Adrenal gland (tissue), 12 donors: ENCODE results near the gene CLDN9. TPM values are rescaled to one million over a fixed set of nuclear protein-coding genes. Genes with fewer than 3 reads are reported as not detected.

ENCODE experiments used
- DNase-seq, 7 donors: peaks; one replicate each; pipeline ENCODE4 v3.0.0-alpha.2; 2019 to 2020
- H3K27ac ChIP-seq, 5 donors: fragments of 200-600 bp; sonication (generic) in 4 of 5; 1 replicate in 3 of 5; 2 replicates in 2 of 5; pipeline versions ENCODE4 v1.5.1 to v1.8.0; 2016 to 2020; ENCODE audit warnings: mild to moderate bottlenecking in 1 of 5
- H3K27me3 ChIP-seq: fragments of 200-600 bp; 2 replicates; pipeline ENCODE4 v1.8.0; 2021
- H3K36me3 ChIP-seq, 2 donors: fragments of 200-600 bp; replicated peaks in 1 of 2; 1 replicate in 1 of 2; 2 replicates in 1 of 2; pipeline versions ENCODE4 v1.5.1 to v1.8.0; 2018 to 2022
- H3K4me1 ChIP-seq, 2 donors: fragments of 200-600 bp; replicated peaks in 1 of 2; 1 replicate in 1 of 2; 2 replicates in 1 of 2; pipeline versions ENCODE4 v1.5.1 to v1.8.0; 2018 to 2021
- H3K4me3 ChIP-seq, 4 donors: fragments of 200-600 bp; sonication (generic) in 3 of 4; one replicate each; pipeline ENCODE4 v1.5.1; 2016 to 2018
- H3K9me3 ChIP-seq, 3 donors: fragments of 200-600 bp; sonication (generic) in 1 of 3; replicated peaks in 1 of 3; 1 replicate in 2 of 3; 2 replicates in 1 of 3; pipeline versions ENCODE4 v1.5.1 to v1.8.0; 2016 to 2021
- POLR2A ChIP-seq, 2 donors: fragments of 450-650 bp; IDR thresholded peaks; one replicate each; pipeline ENCODE4 v1.6.1; 2017; ENCODE audit warnings: antibody characterized with exemption in 2 of 2, mild to moderate bottlenecking in 2 of 2, moderate library complexity in 1 of 2
- WGBS, 4 donors: extraction: QIAGEN DNeasy Blood & Tissue Kit in 2 of 4; methylation state at CpG; one replicate each; pipeline versions ENCODE4 v1.1.5 to v1.1.7; 2013 to 2017; 5-methylcytosine and 5-hydroxymethylcytosine counted together
- intact Hi-C, 2 donors: fragments of 100-400 bp; cut with DNase I; formaldehyde crosslinking; loops; one replicate each; pipeline versions ENCODE4 v1.14.1 to v1.15.0; 2022 to 2023
- polyA plus RNA-seq, 3 donors: library from polyadenylated mRNA; stranded (reverse); fragments of 200-250 nt in 2 of 3; fragments of 350-450 nt in 1 of 3; fragmentation: Illumina TruSeq in 1 of 3; extraction: RNeasy Lipid Tissue Mini Kit (QIAGEN cat#74804) in 1 of 3; gene quantifications; one replicate each; pipeline ENCODE4 v1.2.3, GENCODE V29; 2013 to 2014
- total RNA-seq, 9 donors: library from RNA; depleted of rRNA in 4 of 9; stranded (reverse); fragments of >200 nt in 4 of 9; fragments of 120-200 nt in 1 of 9; fragmentation: NEBNext Ultra II Directional in 1 of 9; extraction: Animal tissue kit (Norgen Biotek cat#: 25700) in 1 of 9; gene quantifications; one replicate each; pipeline versions ENCODE4 v1.1.0 to v1.2.4, GENCODE V29; 2013 to 2023
- TF ChIP-seq, protein P1 (sequence below), 6 experiments: fragments of 450-650 bp in 4 of 6; fragments of 200-600 bp in 2 of 6; sonication (generic) in 1 of 6; IDR thresholded peaks; 1 replicate in 5 of 6; 2 replicates in 1 of 6; pipeline versions ENCODE4 v1.5.1 to v1.8.0; 2016 to 2021; ENCODE audit warnings: antibody characterized with exemption in 6 of 6, mild to moderate bottlenecking in 2 of 6, moderate library complexity in 1 of 6
- donor health status: healthy with polysubstance abuse.
- donor health status: Bipolar disorder and iron deficiency.
- donor health status: DM: yes; HTN: yes; CAD: no.
- donor health status: DM: no; HTN: no; CAD: no.
- donor health status: DM: no; HTN: no; CAD: no.
- donor health status: DM: yes; HTN: yes; CAD: no.

CLDN9 gene
- total and polyA plus RNA-seq, 12 donors = 0.28 to 1.4 (median 0.32) TPM; not detected in 8

- Histone ChIP-seq H3K4me3 (no peak overlapping the region), H3K9me3 (no peaks in the 10 kb centered on the region), H3K4me1 (peaks cover 12 to 24% of the 10 kb centered on the region in 2 donors), H3K36me3 (no peaks in the 10 kb centered on the region), H3K27me3 (peaks cover 4% of the 10 kb centered on the region), H3K27ac (peak overlapping the region in 2 of 5 donors; percentile 83 to 84)
- DNase-seq = no peak
- TF ChIP-seq, protein P1, sequence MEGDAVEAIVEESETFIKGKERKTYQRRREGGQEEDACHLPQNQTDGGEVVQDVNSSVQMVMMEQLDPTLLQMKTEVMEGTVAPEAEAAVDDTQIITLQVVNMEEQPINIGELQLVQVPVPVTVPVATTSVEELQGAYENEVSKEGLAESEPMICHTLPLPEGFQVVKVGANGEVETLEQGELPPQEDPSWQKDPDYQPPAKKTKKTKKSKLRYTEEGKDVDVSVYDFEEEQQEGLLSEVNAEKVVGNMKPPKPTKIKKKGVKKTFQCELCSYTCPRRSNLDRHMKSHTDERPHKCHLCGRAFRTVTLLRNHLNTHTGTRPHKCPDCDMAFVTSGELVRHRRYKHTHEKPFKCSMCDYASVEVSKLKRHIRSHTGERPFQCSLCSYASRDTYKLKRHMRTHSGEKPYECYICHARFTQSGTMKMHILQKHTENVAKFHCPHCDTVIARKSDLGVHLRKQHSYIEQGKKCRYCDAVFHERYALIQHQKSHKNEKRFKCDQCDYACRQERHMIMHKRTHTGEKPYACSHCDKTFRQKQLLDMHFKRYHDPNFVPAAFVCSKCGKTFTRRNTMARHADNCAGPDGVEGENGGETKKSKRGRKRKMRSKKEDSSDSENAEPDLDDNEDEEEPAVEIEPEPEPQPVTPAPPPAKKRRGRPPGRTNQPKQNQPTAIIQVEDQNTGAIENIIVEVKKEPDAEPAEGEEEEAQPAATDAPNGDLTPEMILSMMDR (IDR thresholded peaks at IDR 0.05) = no peak
- TF ChIP-seq POLR2A (IDR thresholded peaks at IDR 0.05) = no peak
- intact Hi-C loops = loop anchor here in 1 of 2 donors (10.0 kb wide), 1 partner anchor 57 kb away; no protein-coding TSS in a partner anchor
- 44 to 67% (median 56%) methylated on average over 4 of the region's 4 CpGs for WGBS, 4 donors
Measured at GRCh38 chr16:2981899-2982250, 30.8 kb upstream of the CLDN9 start.

- TF ChIP-seq, protein P1 (IDR thresholded peaks at IDR 0.05) = no peak
- TF ChIP-seq POLR2A (IDR thresholded peaks at IDR 0.05) = no peak
- peaks cover 12 to 24% of the 10 kb centered on the region in 2 donors for H3K4me1 ChIP-seq
- intact Hi-C loops = loop anchor here in 1 of 2 donors (10.0 kb wide), 1 partner anchor 58 kb away; no protein-coding TSS in a partner anchor
- no peaks in the 10 kb centered on the region for H3K36me3 ChIP-seq
- no peaks in the 10 kb centered on the region for H3K9me3 ChIP-seq
- H3K27ac ChIP-seq = no peak overlapping the region
- no peak for DNase-seq
- H3K27me3 ChIP-seq = peaks cover 4% of the 10 kb centered on the region
- H3K4me3 ChIP-seq = no peak overlapping the region
- 69 to 88% (median 79%) methylated on average over 5 of the region's 5 CpGs for WGBS, 4 donors
Measured at GRCh38 chr16:2982402-2982801, 30.3 kb upstream of the CLDN9 start.

GRCh38 chr16:2983706-2984136, 29.0 kb upstream of the CLDN9 start:
- H3K4me3 ChIP-seq = peak overlapping the region in 1 of 4 donors; percentile 16
- WGBS, 4 donors = 9 to 19% (median 14%) methylated on average over 19 to 42 of the region's 42 CpGs
- H3K9me3 ChIP-seq = no peaks in the 10 kb centered on the region
- H3K27ac ChIP-seq = no peak overlapping the region
- intact Hi-C loops = loop anchor here in 1 of 2 donors (10.0 kb wide), 1 partner anchor 59 kb away; no protein-coding TSS in a partner anchor
- H3K4me1 ChIP-seq = peaks cover 12 to 24% of the 10 kb centered on the region in 2 donors
- no peaks in the 10 kb centered on the region for H3K36me3 ChIP-seq
- peaks cover 4% of the 10 kb centered on the region for H3K27me3 ChIP-seq
- peak; percentile 64 to 90 (median 80) for DNase-seq
- TF ChIP-seq, protein P1 (IDR thresholded peaks at IDR 0.05) = peak; percentile 55 to 93 (median 77)
- TF ChIP-seq POLR2A (IDR thresholded peaks at IDR 0.05) = no peak

DNA sequence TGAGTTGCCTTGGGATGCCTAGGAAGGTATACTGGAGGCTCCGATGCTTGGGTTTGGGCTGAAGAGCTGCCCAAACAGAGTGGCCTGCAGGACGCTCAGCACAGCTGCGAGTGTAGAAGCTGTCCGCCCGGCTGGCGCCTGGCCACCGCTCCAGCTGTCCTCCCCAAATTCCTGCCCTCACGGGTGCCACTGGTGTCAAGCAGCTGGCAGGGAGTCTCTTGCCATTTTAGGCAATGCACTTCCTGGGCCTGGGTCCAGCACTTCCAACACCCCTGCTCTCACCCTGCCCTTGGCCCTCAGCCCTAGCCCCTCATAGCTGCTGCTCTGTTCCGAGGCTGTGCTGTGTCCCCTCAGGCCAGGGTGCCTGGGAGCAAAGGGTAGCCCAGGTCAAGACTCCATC, 27.3 kb upstream of the CLDN9 start:
- H3K27me3 ChIP-seq = no peaks in the 10 kb centered on the region
- peaks cover 7 to 16% of the 10 kb centered on the region in 2 donors for H3K4me1 ChIP-seq
- TF ChIP-seq, protein P1 (IDR thresholded peaks at IDR 0.05) = no peak
- no peak for TF ChIP-seq POLR2A (IDR thresholded peaks at IDR 0.05)
- WGBS, 4 donors = 53 to 73% (median 54%) methylated on average over 2 to 9 of the region's 9 CpGs
- no peak overlapping the region for H3K27ac ChIP-seq
- H3K36me3 ChIP-seq = no peaks in the 10 kb centered on the region
- intact Hi-C loops = loop anchor here in 1 of 2 donors (10.0 kb wide), 1 partner anchor 61 kb away; no protein-coding TSS in a partner anchor
- no peak for DNase-seq
- no peaks in the 10 kb centered on the region for H3K9me3 ChIP-seq
- no peak overlapping the region for H3K4me3 ChIP-seq
